WTC11 (cell line): ENCODE results near the gene VWA3B. TPM values are rescaled to one million over a fixed set of nuclear protein-coding genes. Genes with fewer than 3 reads are reported as not detected.

Experiments
- ATAC-seq: fragments of 200-7000 bp; cut with Tn5 transposase; 2 replicates; pipeline ENCODE4 v1.10.0; 2021; ENCODE audit warnings: mild to moderate bottlenecking, moderate library complexity
- Bru-seq: library from RNA; stranded (reverse); fragments of 400-500 nt; gene quantifications from one replicate; lab custom pipeline; 2021; lab: Mats Ljungman, UMichigan
- CTCF ChIA-PET: fragments of 300-600 bp; sonication (Branson Sonifier 250); formaldehyde crosslinking; loops from one replicate; lab custom pipeline; 2021; ENCODE audit warnings: antibody characterized with exemption; lab: Charles Lee
- POLR2A ChIA-PET: fragments of 350-600 bp; sonication (Branson Sonifier 250); formaldehyde crosslinking; loops from one replicate; lab custom pipeline; 2021; ENCODE audit warnings: antibody characterized with exemption; lab: Charles Lee
- DNase-seq: peaks from one replicate; pipeline ENCODE4 v3.0.0; 2021; ENCODE audit warnings: low spot score
- H3K27ac Mint-ChIP-seq: 2 replicates; pipeline ENCODE4 v1.8.0; 2021; ENCODE audit warnings: mixed read lengths
- H3K27me3 Mint-ChIP-seq: 2 replicates; pipeline ENCODE4 v1.8.0; 2021; ENCODE audit warnings: low read depth, mild to moderate bottlenecking, moderate library complexity, mixed read lengths
- H3K36me3 Mint-ChIP-seq: 2 replicates; pipeline ENCODE4 v1.8.0; 2021; ENCODE audit warnings: mixed read lengths
- H3K4me1 Mint-ChIP-seq: 2 replicates; pipeline ENCODE4 v1.8.0; 2022; ENCODE audit warnings: mixed read lengths
- H3K4me3 Mint-ChIP-seq: 2 replicates; pipeline ENCODE4 v1.8.0; 2021; ENCODE audit warnings: mild to moderate bottlenecking, moderate library complexity, mixed read lengths
- H3K9me3 Mint-ChIP-seq: 2 replicates; pipeline ENCODE4 v1.8.0; 2021; ENCODE audit warnings: mixed read lengths
- AFF4 ChIP-seq: sonication (generic); formaldehyde crosslinking; IDR thresholded peaks from 2 replicates; pipeline ENCODE4 v1.8.1; 2023; ENCODE audit warnings: mild to moderate bottlenecking, missing genetic modification reagents, borderline replicate concordance
- AR ChIP-seq: fragments of 250-450 bp; sonication (Bioruptor Pico); IDR thresholded peaks from 2 replicates; pipeline ENCODE4 v1.9.0; 2021; ENCODE audit warnings: mild to moderate bottlenecking
- ARID4B ChIP-seq: sonication (generic); formaldehyde crosslinking; IDR thresholded peaks from 2 replicates; pipeline ENCODE4 v1.8.0; 2023; ENCODE audit warnings: missing genetic modification reagents, mild to moderate bottlenecking, borderline replicate concordance
- CDX4 ChIP-seq: fragments of 250-450 bp; sonication (Bioruptor Pico); IDR thresholded peaks from 2 replicates; pipeline ENCODE4 v1.9.0; 2021; ENCODE audit warnings: moderate library complexity, mild to moderate bottlenecking, inconsistent platforms, borderline replicate concordance
- E2F5 ChIP-seq: sonication (generic); formaldehyde crosslinking; IDR thresholded peaks from 2 replicates; pipeline ENCODE4 v1.8.1; 2022; ENCODE audit warnings: mild to moderate bottlenecking, moderate library complexity, missing genetic modification reagents
- FOXP1 ChIP-seq: sonication (generic); formaldehyde crosslinking; IDR thresholded peaks from 2 replicates; pipeline ENCODE4 v1.8.0; 2022; ENCODE audit warnings: missing genetic modification reagents, mild to moderate bottlenecking, moderate library complexity, borderline replicate concordance
- GABPB1 ChIP-seq: sonication (generic); formaldehyde crosslinking; IDR thresholded peaks from 2 replicates; pipeline ENCODE4 v1.8.1; 2023; ENCODE audit warnings: mild to moderate bottlenecking, missing genetic modification reagents
- GTF2I ChIP-seq: fragments of 250-450 bp; sonication (Bioruptor Pico); conservative IDR thresholded peaks from 2 replicates; pipeline ENCODE4 v1.4.0; 2021; ENCODE audit warnings: mild to moderate bottlenecking
- IRF2 ChIP-seq: sonication (generic); formaldehyde crosslinking; IDR thresholded peaks from 2 replicates; pipeline ENCODE4 v1.8.0; 2022; ENCODE audit warnings: low read depth, missing genetic modification reagents, borderline replicate concordance
- JUN ChIP-seq: sonication (generic); formaldehyde crosslinking; IDR thresholded peaks from 2 replicates; pipeline ENCODE4 v1.8.0; 2023; ENCODE audit warnings: mild to moderate bottlenecking, missing genetic modification reagents
- MXD4 ChIP-seq: fragments of 250-450 bp; sonication (Bioruptor Pico); IDR thresholded peaks from 2 replicates; pipeline ENCODE4 v1.8.0; 2021; ENCODE audit warnings: mild to moderate bottlenecking, moderate library complexity, borderline replicate concordance
- NFATC4 ChIP-seq: fragments of 250-450 bp; sonication (Bioruptor Pico); IDR thresholded peaks from 2 replicates; pipeline ENCODE4 v1.9.0; 2021; ENCODE audit warnings: mild to moderate bottlenecking
- NR1H2 ChIP-seq: sonication (generic); formaldehyde crosslinking; IDR thresholded peaks from 2 replicates; pipeline ENCODE4 v1.9.0; 2021; ENCODE audit warnings: mild to moderate bottlenecking, moderate library complexity, missing genetic modification reagents
- NR2C2 ChIP-seq: sonication (generic); formaldehyde crosslinking; IDR thresholded peaks from 2 replicates; pipeline ENCODE4 v1.8.0; 2022; ENCODE audit warnings: mild to moderate bottlenecking, missing genetic modification reagents
- OVOL2 ChIP-seq: fragments of 250-450 bp; sonication (Bioruptor Pico); IDR thresholded peaks from 2 replicates; pipeline ENCODE4 v1.9.0; 2021; ENCODE audit warnings: mild to moderate bottlenecking, borderline replicate concordance
- RELA ChIP-seq: sonication (generic); formaldehyde crosslinking; IDR thresholded peaks from 2 replicates; pipeline ENCODE4 v1.8.1; 2022; ENCODE audit warnings: missing genetic modification reagents, mild to moderate bottlenecking, borderline replicate concordance
- RORB ChIP-seq: fragments of 250-450 bp; sonication (Bioruptor Pico); IDR thresholded peaks from 2 replicates; pipeline ENCODE4 v1.9.0; 2021; ENCODE audit warnings: mild to moderate bottlenecking
- SOX15 ChIP-seq: fragments of 250-450 bp; sonication (Bioruptor Pico); IDR thresholded peaks from 2 replicates; pipeline ENCODE4 v1.9.0; 2021; ENCODE audit warnings: mild to moderate bottlenecking
- SP1 ChIP-seq: sonication (generic); formaldehyde crosslinking; conservative IDR thresholded peaks from 2 replicates; pipeline ENCODE4 v1.8.1; 2022; ENCODE audit warnings: missing genetic modification reagents
- TEAD4 ChIP-seq: sonication (generic); formaldehyde crosslinking; IDR thresholded peaks from 2 replicates; pipeline ENCODE4 v1.8.0; 2022; ENCODE audit warnings: mild to moderate bottlenecking, missing genetic modification reagents
- USF1 ChIP-seq: sonication (generic); formaldehyde crosslinking; IDR thresholded peaks from 2 replicates; pipeline ENCODE4 v1.8.0; 2022; ENCODE audit warnings: mild to moderate bottlenecking, missing genetic modification reagents
- ZMAT4 ChIP-seq: fragments of 250-450 bp; sonication (Bioruptor Pico); IDR thresholded peaks from 2 replicates; pipeline ENCODE4 v1.9.0; 2021; ENCODE audit warnings: mild to moderate bottlenecking
- long read RNA-seq, 3 experiments: library from RNA in 1 of 3; library from capped mRNA in 1 of 3; library from polyadenylated mRNA in 1 of 3; unstranded in 2 of 3; stranded (forward) in 1 of 3; transcript quantifications; one replicate each; pipeline ENCODE4 v2.0.0, GENCODE V29; 2021
- total RNA-seq: library from RNA; stranded (reverse); gene quantifications from 3 replicates; pipeline ENCODE4 v1.2.3, GENCODE V29; 2021

Gene VWA3B
- total RNA-seq, result not detected in 3 replicates
- Bru-seq, nascent RNA, result percentile 2 among the genes with signal in this experiment
- long read RNA-seq, experiment 1, result 0 reads
- long read RNA-seq, experiment 2, result 0 reads
- long read RNA-seq, experiment 3, result 0 reads

- H3K36me3 Mint-ChIP-seq, result no peaks in the 10 kb centered on the region
- peak; percentile 97 for ATAC-seq
- H3K9me3 Mint-ChIP-seq, result no peaks in the 10 kb centered on the region
- H3K27ac Mint-ChIP-seq, result no peak within 1 kb of the TSS
- peaks cover 58% of the 10 kb centered on the region for H3K27me3 Mint-ChIP-seq
- DNase-seq, result peak; percentile 91
- ChIA-PET CTCF (interaction anchor here (0.6 to 1.3 kb wide), 7 partner anchors 132 to 298 kb away, joined by 3 to 5 read pairs (median 3); no protein-coding TSS in a partner anchor), POLR2A (no interaction called here)
- H3K4me1 Mint-ChIP-seq, result peaks cover 9% of the 10 kb centered on the region; the same call in 1 of the 2 replicates
- H3K4me3 Mint-ChIP-seq, result peak within 1 kb of the TSS; percentile 83
- no peak for TF ChIP-seq SOX15 (CRISPR knock-in tag)
- no peak for TF ChIP-seq GTF2I (CRISPR knock-in tag)
- TF ChIP-seq ARID4B (CRISPR knock-in tag), result peak; percentile 76; the same call in 1 of the 2 replicates
- TF ChIP-seq OVOL2 (CRISPR knock-in tag), result no peak
- TF ChIP-seq GABPB1 (CRISPR knock-in tag), result no peak
- 0 out of 2 replicates have a peak, but pooled peaks have one; percentile 37 for TF ChIP-seq USF1 (CRISPR knock-in tag)
- TF ChIP-seq RELA, result no peak
- TF ChIP-seq RORB (CRISPR knock-in tag), result no peak
- no peak for TF ChIP-seq CDX4 (CRISPR knock-in tag)
- 0 out of 2 replicates have a peak, but pooled peaks have one; percentile 23 for TF ChIP-seq TEAD4 (CRISPR knock-in tag)
- no peak for TF ChIP-seq AFF4 (CRISPR knock-in tag)
- TF ChIP-seq E2F5 (CRISPR knock-in tag), result no peak
- TF ChIP-seq MXD4, result no peak
- no peak for TF ChIP-seq NR1H2 (CRISPR knock-in tag)
- TF ChIP-seq ZMAT4 (CRISPR knock-in tag), result no peak
- TF ChIP-seq FOXP1, result 0 out of 2 replicates have a peak, but pooled peaks have one; percentile 21
- TF ChIP-seq NFATC4 (CRISPR knock-in tag), result no peak
- peak; percentile 72 for TF ChIP-seq SP1 (CRISPR knock-in tag)
- no peak for TF ChIP-seq NR2C2 (CRISPR knock-in tag)
- no peak for TF ChIP-seq AR
- no peak for TF ChIP-seq JUN (CRISPR knock-in tag)
- TF ChIP-seq IRF2, result no peak
These were observed at the start of gene VWA3B for GRCh38 chr2:98086491-98087446. TSS of gene VWA3B (plus strand) at chr2:98087167. CDS start at chr2:98093093, 5,926 bp downstream.
